Measurements from ENCODE around the gene C2.
"Not testable (repeated sequence)": the region's sequence is repeated elsewhere in the genome, so short reads cannot be mapped to it uniquely, and the experiment has no call there.

C2 gene

DNA sequence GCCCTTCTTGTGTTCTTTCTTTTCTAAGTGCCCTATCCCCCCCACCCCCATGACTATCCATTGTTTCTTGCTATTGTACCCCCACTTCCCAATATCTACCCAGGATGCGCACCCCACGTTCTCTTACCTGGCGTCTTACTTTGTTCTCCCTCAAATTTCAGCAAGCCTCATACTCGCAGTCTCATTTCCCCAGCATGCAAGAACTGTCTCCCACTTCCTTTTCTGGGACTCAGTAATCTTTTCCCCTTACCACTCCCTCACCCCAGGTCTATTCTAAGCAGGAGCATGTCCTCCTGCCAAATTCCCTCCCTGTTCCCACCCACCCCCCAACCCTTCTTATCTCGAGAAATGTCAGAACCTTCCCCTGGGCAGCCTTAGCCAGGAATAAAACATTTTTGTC lies 28.3 kb upstream of the C2 start:
- DNase-seq, result no peak

DNA sequence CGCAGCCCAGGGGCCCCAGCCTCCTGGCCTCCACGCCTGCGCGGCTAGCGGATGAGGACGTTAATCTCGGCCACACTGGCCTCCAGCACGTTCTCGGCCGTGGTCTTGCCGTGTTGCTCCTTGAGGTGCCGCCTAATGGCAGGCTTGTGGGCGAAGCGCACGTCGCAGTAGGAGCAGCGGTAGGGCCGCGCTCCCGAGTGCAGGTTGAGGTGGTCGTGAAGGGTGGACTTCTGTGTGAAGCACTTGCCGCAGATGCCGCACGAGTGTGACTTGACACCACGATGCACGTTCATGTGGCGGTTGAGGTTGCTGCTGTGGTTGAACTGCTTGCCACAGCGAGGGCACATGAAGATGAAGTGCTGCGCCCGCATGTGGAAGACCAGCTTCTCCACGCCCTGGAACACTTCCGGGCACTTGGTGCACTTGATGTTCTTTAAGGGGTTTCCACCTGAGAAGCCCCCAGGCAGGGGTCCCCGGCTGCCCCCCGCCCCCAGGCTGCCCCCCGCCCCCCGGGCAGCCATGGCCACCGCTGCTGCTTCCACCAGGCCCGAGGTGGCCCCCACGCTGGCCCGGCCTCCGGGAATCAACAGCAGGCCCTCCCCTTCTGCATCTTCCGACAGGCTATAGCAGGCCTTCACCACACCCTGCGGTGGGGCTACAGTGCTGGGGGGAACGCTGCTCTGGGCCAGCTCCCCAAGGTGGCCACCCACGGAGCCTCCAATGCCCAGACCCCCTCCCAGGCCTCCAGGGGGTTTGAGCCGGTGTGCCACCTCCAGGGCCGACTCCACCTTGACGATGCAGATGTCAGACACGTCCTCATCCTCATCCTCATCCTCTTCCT lies 27.4 kb upstream of the C2 start:
- no peak for DNase-seq

DNA sequence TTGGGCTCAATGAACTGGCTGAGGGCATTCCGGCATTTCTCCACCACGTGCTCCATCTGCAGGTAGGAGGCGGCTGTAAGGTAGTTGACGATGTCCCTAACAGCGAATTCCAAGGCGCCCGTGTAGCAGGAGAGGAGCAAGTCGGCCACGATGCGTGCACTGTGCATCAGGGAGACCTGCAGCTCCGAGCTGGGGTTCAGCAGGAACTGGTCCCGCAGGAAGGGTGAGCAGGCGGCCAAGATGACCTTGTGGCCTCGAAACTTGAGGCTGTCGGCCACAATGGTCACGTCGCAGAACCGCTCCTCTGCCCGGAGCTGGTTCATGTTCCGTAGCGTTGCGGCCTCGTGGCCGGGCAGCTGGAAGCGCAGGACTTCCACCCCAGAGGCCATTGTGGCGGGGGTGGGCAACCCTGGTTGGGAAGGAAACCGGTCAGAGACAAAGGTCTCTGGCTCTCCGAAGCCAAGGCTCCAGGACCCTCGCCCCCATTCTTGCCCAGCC lies 26.6 kb upstream of the C2 start:
- no peak for DNase-seq

DNA sequence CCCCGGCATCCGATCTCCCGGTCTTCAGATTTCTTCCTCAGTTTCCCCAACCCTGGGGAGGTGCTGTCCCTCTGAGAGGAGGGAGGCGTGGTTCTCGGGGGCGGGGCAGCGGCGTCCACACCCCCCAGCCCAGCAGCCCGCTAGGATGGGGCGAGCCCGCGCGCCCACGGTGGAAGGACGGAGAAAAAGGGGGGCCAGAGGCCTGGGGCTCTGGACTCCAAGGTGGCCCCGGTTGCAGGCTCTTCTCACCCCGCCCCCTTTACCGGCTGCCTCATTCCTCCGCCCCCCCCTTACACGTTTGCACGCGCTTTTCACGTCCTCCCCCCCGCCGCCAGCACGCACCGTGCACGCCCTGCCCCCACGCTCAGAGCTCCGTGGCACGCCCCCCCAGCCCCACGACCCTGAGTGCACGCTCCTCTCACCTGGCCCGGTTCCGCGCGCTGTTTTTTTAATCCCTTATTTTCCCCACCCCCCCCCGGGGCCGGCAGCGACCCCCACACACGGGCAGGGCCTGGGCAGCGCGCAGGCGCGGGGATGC lies 26.0 kb upstream of the C2 start:
- DNase-seq, result peak in 1 of 3 donors; percentile 35

DNA sequence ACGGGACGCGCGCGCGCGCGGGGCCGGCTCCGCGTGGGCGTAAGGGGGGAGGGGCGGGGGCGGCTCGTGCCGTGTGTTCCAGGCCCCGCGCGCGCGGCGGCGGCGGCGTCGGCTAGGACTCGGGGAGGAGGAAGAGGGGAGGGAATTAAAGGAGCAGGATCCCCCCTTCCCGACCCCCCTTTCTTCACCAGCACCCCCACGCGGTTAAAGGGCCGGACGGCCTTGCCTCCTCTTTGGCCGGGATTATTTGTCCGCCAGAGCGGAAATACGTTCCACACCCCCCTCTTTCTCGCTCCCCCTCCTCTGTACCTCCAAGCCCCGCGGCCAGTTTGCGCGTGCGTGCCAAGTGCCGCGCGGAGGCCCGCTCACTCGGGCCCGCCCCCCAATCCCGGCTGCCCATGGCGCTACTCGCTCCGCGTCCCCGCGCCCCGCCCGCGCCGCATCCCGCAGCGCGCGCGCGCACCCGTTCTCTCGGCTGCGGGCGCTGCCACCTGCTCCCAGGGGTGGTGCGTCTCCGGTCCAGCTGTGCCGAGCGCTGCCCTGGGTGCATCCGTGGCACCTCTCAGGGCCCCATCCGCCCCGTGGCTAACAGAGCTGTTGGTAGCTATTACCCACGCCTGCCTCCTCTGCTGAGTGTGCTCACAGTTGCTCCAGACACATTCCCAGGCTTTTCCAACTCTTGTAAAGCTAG lies 25.4 kb upstream of the C2 start, which contains the start of gene ZBTB12:
Gene ZBTB12 (minus strand): TSS at position 134 of the 691 bp plus-strand sequence. CDS start 781 bp downstream, outside the sequence.
- DNase-seq, result peak; percentile 75 to 86 (median 78)

DNA sequence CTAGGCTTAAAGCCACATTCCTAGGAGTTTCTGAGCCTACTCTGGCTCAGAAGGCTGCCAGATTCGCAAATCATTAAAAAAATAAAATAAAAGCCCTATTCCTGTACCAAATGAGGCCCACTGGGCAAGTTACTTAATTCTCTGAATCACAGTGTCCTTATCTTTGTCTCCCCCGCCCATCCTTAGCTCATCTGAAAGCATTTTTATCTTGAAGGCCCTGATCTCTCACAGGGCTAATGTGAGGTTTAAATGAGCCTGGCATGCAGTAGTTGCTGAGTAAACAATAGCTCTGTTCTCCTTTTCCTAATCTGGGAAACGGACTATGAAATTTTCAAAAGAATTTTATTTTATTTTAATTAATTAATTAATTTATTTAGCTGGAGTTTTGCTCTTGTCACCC lies 23.6 kb upstream of the C2 start:
- DNase-seq, result no peak

DNA sequence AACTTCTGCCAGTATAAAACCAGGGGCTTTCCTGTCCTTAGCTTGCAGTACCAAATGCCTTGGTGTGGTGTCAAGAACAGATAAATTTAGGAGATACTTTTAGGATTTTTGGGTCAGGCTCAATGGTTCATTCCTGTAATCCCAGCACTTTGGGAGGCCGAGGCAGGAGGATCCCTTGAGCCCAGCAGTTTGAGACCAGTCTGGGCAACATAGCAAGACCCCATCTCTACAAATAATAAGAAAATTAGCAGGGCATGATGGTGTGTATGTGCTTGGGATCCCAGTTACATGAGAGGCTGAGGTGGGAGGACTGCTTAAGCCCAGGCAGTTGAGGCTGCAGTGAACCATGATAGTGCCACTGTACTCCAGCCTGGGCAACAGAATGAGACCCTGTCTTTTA lies 22.5 kb upstream of the C2 start:
- no peak for DNase-seq

DNA sequence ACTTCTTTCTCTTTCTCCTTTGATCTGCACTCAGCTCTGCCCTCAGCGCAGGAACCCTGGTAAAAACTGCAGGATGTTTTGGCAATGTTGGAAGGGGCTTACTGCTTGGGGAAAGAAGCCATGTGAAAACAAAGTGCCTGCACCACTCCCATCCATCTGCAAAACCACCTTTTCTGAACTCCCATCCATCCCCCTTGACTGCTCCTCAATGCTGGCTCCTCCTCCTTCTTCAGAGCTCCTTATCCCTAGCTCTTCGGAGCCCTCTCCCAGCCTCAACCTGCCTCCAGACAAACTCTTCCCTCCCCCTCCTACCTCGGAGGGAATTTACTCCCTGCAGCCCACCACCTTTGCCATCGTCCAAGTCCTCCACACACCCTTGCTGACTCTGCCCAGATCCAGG lies 21.4 kb upstream of the C2 start:
- no peak for DNase-seq

DNA sequence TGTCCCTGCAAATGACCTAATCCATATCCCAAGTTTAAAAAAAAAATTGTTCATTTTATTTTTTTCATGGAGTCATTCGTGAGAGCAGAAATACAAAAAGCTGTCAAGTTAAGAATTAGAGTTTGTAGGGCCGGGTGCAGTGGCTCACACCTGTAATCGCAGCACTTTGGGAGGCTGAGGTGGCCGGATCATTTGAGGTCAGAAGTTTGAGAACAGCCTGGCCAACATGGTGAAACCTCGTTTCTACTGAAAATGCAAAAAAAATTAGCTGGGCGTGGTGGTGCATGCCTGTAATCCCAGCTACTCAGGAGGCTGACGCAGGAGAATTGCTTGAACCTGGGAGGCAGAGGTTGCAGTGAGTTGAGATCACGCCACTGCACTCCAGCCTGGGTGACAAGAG lies 20.8 kb upstream of the C2 start:
- not testable (repeated sequence) for DNase-seq

DNA sequence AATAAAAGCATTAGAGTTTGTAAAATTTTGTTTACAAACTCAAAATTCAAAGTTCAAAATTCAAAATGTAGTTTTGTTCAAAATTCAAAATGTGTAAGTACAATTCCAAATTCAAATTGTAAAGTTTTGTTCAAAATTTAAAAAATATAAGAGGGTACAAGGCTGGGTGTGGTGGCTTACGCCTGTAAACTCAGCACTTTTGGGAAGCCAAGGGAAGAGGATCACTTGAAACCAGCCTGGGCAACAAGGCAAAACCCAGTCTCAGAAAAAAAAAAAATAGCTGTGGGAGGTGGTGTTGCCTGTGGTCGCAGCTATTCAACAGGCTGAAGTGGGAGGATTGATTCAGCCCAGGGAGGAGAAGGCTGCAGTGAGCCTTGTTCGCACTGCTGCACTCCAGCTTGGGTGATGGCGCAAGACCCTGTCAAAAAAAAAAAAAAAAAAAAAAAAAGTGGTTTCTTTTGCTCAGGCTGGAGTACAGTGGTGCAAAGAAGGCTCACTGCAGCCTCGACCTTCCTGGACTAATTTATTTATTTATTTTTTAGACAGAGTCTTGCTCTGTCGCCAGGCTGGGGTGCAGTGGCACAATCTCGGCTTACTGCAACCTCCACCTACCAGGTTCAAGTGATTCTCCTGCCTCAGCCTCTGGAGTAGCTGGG lies 20.2 kb upstream of the C2 start:
- peak; percentile 85 to 92 (median 88) for DNase-seq

DNA sequence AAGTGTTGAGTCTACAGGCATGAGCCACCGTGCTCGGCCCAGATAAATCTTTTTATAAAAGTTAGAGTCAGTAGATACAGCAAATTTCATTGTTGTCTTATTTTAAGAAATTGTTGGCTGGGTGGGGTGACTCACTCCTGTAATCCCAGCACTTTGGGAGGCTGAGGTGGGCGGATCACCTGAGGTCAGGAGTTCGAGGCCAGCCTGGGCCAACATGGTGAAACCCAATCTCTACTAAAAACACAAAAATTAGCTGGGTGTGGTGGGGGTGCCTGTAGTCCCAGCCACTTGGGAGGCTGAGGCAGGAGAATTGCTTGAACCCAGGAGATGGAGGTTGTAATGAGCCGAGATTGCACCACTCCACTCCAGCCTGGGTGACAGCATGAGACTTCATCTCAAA lies 19.3 kb upstream of the C2 start:
- not testable (repeated sequence) for DNase-seq

DNA sequence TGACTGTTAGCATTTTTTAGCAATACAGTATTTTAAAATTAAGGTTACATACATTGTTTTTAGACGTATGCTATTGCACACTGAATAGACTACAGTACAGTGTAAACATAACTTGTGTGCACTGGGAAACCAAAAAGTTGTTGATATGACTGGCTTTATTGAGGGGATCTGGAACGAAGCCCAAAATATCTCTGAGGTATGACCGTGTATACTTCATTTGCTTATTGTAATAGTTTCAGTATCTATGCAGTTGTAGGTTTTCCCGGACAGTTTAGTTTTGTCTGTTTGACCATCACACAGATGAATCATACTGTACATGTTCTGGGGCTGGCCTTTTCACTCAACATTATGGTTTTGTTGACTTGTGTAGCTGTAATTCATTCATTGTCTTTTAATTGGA lies 18.7 kb upstream of the C2 start:
- DNase-seq, result peak; percentile 48 to 82 (median 68)

DNA sequence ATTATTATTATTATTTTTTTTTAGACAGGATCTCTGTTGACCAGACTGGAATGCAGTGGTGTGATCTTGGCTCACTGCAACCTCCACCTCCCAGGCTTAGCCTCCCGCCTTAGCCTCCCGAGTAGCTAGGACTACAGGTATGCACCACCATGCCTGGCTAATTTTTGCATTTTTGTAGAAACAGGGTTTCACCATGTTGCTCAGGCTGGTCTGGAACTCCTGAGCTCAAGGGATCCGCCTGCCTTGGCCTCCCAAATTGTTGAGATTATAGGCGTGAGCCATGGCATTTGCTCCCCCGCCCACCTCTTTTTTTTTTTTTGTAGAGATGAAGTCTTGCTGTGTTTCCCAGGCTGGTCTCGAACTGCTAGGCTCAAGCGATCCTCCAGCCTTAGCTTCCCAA lies 18.2 kb upstream of the C2 start:
- not testable (repeated sequence) for DNase-seq

DNA sequence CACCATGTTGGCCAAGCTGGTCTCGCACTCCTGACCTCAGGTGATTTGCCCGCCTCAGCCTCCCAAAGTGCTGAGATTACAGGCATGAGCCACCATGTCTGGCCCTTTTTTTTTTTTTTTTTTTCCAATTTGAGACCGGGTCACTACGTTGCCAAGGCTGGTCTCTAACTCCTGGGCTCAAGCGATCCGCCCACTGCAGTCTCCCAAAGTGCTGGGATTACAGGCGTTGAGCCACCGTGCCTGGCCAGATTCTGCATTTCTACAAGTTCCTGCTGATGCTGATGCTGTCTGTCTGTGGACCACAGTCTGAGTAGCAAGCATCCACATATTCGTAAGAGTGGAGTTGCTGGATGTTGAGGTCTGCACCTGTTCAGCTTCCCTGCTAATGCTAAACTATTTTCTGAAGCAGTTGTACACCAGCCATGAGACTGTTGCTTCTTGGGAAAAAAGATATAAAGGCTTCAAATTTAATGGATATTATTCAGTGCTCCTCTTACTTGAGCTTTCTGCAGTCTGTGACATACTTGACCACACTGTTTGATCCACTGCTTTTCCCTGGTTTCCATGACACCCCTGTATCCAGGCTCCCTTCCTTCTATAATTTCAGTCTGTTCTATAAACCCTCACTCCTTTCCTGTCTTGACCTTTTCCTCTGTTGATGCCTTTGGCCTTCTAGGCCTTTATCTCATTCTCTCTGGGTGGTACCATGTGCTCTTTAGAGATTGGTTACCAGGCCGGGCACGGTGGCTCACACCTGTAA lies 15.5 kb upstream of the C2 start:
- no peak for DNase-seq

DNA sequence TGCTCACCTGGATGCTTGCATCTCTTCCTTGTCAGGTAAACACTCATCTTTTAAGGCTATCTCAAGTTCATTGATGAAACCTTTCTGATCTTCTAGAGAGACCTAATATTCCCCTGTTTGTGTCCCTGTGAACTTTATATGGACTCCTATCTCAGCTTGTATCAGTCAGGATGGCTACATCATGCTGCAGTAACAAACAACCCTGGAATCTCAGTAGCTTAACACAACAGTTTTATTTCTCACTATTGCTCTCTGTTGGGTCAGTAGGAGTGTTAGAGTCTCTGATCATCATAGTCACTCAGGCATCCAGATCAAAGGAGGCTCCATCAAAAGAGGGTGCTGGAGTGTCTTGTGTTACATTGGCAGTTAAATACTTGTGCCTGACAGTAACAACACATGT lies 12.2 kb upstream of the C2 start:
- no peak for DNase-seq

DNA sequence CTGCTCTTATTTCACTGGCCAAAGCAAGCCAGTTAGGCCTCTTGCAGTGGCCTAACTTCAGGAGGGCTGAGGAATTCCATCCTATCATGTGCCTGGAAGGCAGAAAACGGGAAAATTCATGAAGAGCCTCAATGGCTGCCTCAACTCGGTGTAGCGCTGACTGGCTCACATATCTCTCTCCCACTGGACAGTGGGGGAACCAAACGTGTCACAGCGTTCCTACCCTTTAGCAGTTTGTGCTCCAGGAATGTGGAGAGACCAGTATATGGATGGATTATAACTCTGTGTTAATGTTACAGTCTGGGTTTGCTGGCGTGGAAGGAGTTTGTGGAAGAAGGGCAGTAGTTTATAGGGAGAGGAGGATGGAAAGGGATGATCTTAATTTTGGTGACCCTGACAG lies 11.8 kb upstream of the C2 start:
- DNase-seq, result no peak

DNA sequence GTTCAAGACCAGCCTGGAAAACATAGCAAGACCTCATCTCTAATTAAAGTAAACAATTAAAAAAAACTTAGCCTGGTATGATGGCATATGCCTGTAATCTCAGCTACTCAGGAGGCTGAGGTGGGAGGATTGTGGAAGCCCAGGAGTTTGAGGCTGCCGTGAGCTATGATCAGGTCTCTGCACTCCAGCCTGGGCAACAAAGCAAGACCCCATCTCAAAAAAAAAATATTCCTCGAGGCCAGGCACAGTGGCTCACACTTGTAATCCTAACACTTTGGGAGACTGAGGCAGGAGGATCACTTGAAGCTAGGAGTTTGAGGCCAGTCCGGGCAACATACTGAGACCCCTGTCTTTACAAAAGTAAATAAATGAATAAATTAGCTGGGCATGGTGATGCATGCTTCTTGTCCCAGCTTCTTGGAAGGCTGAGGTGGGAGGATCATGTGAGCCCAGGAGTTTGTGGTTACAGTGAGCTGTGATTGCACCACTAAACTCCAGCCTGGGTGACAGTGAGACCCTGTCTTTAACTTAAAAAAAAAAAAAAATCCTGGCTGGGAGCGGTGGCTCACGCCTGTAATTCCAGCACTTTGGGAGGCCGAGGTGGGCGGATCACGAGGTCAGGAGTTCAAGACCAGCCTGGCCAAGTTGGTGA lies 9.3 kb upstream of the C2 start:
- peak; percentile 51 to 65 (median 55) for DNase-seq

DNA sequence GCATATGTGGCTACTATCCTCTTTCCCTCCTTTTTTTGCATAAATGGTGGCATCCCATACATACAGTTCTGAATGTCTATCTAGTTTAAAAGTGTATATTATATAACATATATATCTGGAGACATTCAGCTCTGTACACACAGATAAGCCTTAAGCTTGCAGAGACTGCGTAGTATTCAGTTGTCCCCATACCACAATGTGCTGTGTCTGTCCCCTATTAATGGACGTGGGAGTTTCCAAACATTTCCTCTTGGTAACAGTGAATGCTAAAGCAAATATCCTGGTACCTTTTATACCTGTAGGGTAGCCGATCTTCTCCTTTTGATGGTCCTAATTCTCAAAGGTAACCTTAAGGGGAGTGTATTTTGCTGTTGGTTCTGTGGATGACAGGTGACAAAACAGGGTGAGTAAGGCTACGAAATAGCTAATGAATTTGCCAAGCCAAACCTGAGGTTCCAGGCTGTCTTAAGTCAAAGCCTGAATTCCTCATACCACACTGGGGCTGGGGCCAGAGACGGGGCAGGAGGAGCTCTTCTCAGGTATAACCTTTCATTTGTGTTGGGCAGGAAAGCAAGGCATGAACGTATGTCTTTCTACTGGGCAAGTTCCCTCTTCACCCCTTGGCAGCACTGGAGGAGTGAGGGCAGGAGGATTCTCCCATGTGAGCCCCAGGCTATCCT lies 7.8 kb upstream of the C2 start:
- DNase-seq, result no peak

DNA sequence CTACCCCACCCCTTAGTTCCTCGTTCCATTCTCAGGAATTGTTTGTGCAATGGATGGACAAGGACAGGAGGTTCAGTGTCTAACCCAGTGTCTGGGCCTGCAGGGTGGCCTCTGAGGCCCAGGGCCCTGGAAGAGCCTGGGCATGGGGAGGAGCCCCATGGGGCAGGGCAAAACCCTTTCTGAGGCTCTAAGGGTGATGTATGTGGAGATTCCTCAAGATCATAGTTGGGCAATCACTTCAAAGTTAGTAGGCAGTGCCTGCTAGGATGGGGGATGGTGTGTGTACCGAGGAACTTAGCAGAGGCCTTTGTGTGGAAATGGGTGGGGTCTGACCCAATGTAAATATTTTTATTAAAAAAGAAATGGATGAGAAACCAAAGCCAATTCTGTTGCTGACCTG lies 6.7 kb upstream of the C2 start:
- DNase-seq, result peak; percentile 84 to 89 (median 86)

DNA sequence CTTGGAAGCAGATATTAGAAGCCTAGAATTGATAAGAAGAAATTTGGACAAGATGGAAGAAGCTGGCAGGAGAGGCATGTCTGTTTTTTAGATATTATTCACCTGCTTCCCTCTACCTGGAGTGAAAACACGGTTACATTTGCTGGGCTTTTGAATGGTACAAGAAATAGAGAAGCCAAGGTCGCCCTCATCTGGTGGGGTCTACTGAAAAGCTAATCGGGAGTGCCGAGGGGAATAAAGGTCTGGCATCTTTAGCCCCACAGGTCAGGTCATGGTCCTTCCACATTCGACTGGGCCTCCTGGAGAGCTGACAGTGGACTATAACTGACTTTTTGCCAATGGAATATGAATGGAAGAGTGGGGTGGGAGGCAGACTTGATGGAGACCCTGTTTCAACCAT lies 4.6 kb upstream of the C2 start:
- DNase-seq, result peak; percentile 37 to 46 (median 38)

All from suppressor macrophage treated with lipopolysaccharide for 1 hour (primary cell).